ENCODE measurements around the gene SAMM50. TPM values are rescaled to one million over a fixed set of nuclear protein-coding genes. Genes with fewer than 3 reads are reported as not detected.

Gene SAMM50
- total RNA-seq, 4 donors from 2014 or later = 24.3 to 29.4 (median 28.1) TPM

GRCh38 chr22:44042249-44043218, 87.3 kb downstream of the SAMM50 start:
- Histone ChIP-seq H3K4me3 (no peak overlapping the region), H3K27me3 (no peaks in the 10 kb centered on the region), H3K36me3 (peaks cover 0 to 4% (median 0%) of the 10 kb centered on the region in 3 donors), H3K9me3 (no peaks in the 10 kb centered on the region), H3K27ac (no peak overlapping the region), H3K4me1 (peaks cover 0 to 8% (median 4%) of the 10 kb centered on the region in 4 donors)
- no peak for DNase-seq (ENCODE audit: low spot score in 2 of 2)
- 77 to 78% methylated on average over 20 of the region's 20 CpGs for WGBS, 2 donors
- TF ChIP-seq EP300 (IDR thresholded peaks at IDR 0.05) (no peak), POLR2A (IDR thresholded peaks at IDR 0.05) (no peak)
- TF ChIP-seq, protein P1, sequence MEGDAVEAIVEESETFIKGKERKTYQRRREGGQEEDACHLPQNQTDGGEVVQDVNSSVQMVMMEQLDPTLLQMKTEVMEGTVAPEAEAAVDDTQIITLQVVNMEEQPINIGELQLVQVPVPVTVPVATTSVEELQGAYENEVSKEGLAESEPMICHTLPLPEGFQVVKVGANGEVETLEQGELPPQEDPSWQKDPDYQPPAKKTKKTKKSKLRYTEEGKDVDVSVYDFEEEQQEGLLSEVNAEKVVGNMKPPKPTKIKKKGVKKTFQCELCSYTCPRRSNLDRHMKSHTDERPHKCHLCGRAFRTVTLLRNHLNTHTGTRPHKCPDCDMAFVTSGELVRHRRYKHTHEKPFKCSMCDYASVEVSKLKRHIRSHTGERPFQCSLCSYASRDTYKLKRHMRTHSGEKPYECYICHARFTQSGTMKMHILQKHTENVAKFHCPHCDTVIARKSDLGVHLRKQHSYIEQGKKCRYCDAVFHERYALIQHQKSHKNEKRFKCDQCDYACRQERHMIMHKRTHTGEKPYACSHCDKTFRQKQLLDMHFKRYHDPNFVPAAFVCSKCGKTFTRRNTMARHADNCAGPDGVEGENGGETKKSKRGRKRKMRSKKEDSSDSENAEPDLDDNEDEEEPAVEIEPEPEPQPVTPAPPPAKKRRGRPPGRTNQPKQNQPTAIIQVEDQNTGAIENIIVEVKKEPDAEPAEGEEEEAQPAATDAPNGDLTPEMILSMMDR (IDR thresholded peaks at IDR 0.05) = no peak

- H3K4me1 ChIP-seq = peaks cover 0 to 5% (median 0%) of the 10 kb centered on the region in 4 donors
- no peak for TF ChIP-seq EP300 (IDR thresholded peaks at IDR 0.05)
- no peak for TF ChIP-seq POLR2A (IDR thresholded peaks at IDR 0.05)
- TF ChIP-seq, protein P1 (IDR thresholded peaks at IDR 0.05) = no peak
- no peak for DNase-seq (ENCODE audit: low spot score in 2 of 2)
- H3K27ac ChIP-seq = no peak overlapping the region
- WGBS, 2 donors = 95 to 100% methylated on average over 1 of the region's 1 CpG
- H3K36me3 ChIP-seq = peaks cover 0 to 4% (median 0%) of the 10 kb centered on the region in 3 donors
- no peak overlapping the region for H3K4me3 ChIP-seq
- no peaks in the 10 kb centered on the region for H3K27me3 ChIP-seq
- no peaks in the 10 kb centered on the region for H3K9me3 ChIP-seq
These were observed 89.9 kb downstream of the SAMM50 start for GRCh38 chr22:44045145-44045544.

Other genes starting within 250 kb of the SAMM50 start
- 1 to 10 TPM; 3.3 to 9.2 (median 6.8) TPM for gene EFCAB6, start 143.1 kb upstream of the SAMM50 start, total RNA-seq
- 1 to 10 TPM in 1 of 4 donors, not detected in 3; 1.3 TPM for gene SULT4A1, start 92.9 kb upstream of the SAMM50 start, total RNA-seq
- not detected for gene PNPLA5, start 63.4 kb upstream of the SAMM50 start, total RNA-seq
- gene PNPLA3, start 31.6 kb upstream of the SAMM50 start, total RNA-seq = 1 to 10 TPM in 2 of 4 donors, under 1 TPM in 2; 0.44 to 9.3 (median 1.1) TPM
- 10 to 100 TPM; 33.5 to 73.5 (median 41.5) TPM for gene PARVB, start 68.9 kb downstream of the SAMM50 start, total RNA-seq
- gene PARVG, start 225.5 kb downstream of the SAMM50 start, total RNA-seq = 100 to 1,000 TPM in 1 of 4 donors, 10 to 100 TPM in 3; 18.8 to 140 (median 34.9) TPM